ENCODE data around the gene CYP46A1.
"Not testable (repeated sequence)": the region's sequence is repeated elsewhere in the genome, so short reads cannot be mapped to it uniquely, and the experiment has no call there.

The CYP46A1 gene

GRCh38 chr14:99683619-99684409 lies at the start of gene CYP46A1:
Gene CYP46A1, plus strand, starts transcription at chr14:99684298. Its CDS starts 120 bp downstream, at chr14:99684418.
- H3K4me3 ChIP-seq (ENCODE audit: low read depth, low read length): peak within 1 kb of the TSS; percentile 74
- no peak for TF ChIP-seq CTCF (IDR thresholded peaks at IDR 0.05; ENCODE audit: insufficient read depth, low read depth, low read length, missing control alignments)
- DNase-seq (ENCODE audit: low read depth): peak; percentile 100

- no peak for TF ChIP-seq CTCF (IDR thresholded peaks at IDR 0.05; ENCODE audit: insufficient read depth, low read depth, low read length, missing control alignments)
- H3K4me3 ChIP-seq (ENCODE audit: low read depth, low read length): no peak overlapping the region
- no peak for DNase-seq (ENCODE audit: low read depth)
Measured at GRCh38 chr14:99634443-99634842, 49.7 kb upstream of the CYP46A1 start.

- no peak for TF ChIP-seq CTCF (IDR thresholded peaks at IDR 0.05; ENCODE audit: insufficient read depth, low read depth, low read length, missing control alignments)
- no peak for DNase-seq (ENCODE audit: low read depth)
- no peak overlapping the region for H3K4me3 ChIP-seq (ENCODE audit: low read depth, low read length)
Measured at GRCh38 chr14:99635116-99635515, 49.0 kb upstream of the CYP46A1 start.

GRCh38 chr14:99636487-99636886 lies 47.6 kb upstream of the CYP46A1 start:
- H3K4me3 ChIP-seq (ENCODE audit: low read depth, low read length): no peak overlapping the region
- DNase-seq (ENCODE audit: low read depth): no peak
- no peak for TF ChIP-seq CTCF (IDR thresholded peaks at IDR 0.05; ENCODE audit: insufficient read depth, low read depth, low read length, missing control alignments)

GRCh38 chr14:99637624-99638023 lies 46.5 kb upstream of the CYP46A1 start:
- no peak for DNase-seq (ENCODE audit: low read depth)
- no peak overlapping the region for H3K4me3 ChIP-seq (ENCODE audit: low read depth, low read length)
- TF ChIP-seq CTCF (IDR thresholded peaks at IDR 0.05; ENCODE audit: insufficient read depth, low read depth, low read length, missing control alignments): no peak

- not testable (repeated sequence) for H3K4me3 ChIP-seq (ENCODE audit: low read depth, low read length); DNase-seq (ENCODE audit: low read depth)
Measured at GRCh38 chr14:99642771-99643170, 41.3 kb upstream of the CYP46A1 start.

GRCh38 chr14:99643343-99643742 lies 40.8 kb upstream of the CYP46A1 start:
- no peak overlapping the region for H3K4me3 ChIP-seq (ENCODE audit: low read depth, low read length)
- DNase-seq (ENCODE audit: low read depth): no peak
- TF ChIP-seq CTCF (IDR thresholded peaks at IDR 0.05; ENCODE audit: insufficient read depth, low read depth, low read length, missing control alignments): no peak
